Stimulated activated CD8-positive, alpha-beta memory T cell treated with anti-CD3 and anti-CD28 coated beads, Interleukin-15, amount 100 ng/mL, for 48 hours (primary cell): ENCODE results near the gene TMEM107.

Source experiments
- DNase-seq, 2 donors: peaks; one replicate each; pipeline ENCODE4 v3.0.0-alpha.2; 2020; ENCODE audit warnings: low read depth in 2 of 2

The TMEM107 gene

GRCh38 chr17:8162233-8162996 lies 13.8 kb downstream of the TMEM107 start, which contains the start of gene VAMP2:
VAMP2 (minus strand) TSS chr17:8162948; CDS start chr17:8162879, 69 bp downstream.
- DNase-seq: peak; percentile 69 to 73

- DNase-seq: no peak
Observed at GRCh38 chr17:8161289-8162232, 14.6 kb downstream of the TMEM107 start.

- DNase-seq: no peak
Observed at GRCh38 chr17:8160741-8161221, 15.4 kb downstream of the TMEM107 start.

- no peak for DNase-seq
Observed at GRCh38 chr17:8160224-8160577, 16.0 kb downstream of the TMEM107 start.

- no peak for DNase-seq
Observed at GRCh38 chr17:8159459-8160223, 16.5 kb downstream of the TMEM107 start.

- no peak for DNase-seq
Observed at GRCh38 chr17:8159032-8159400, 17.2 kb downstream of the TMEM107 start.

GRCh38 chr17:8158267-8159031 lies 17.7 kb downstream of the TMEM107 start:
- peak; percentile 74 to 76 for DNase-seq

- DNase-seq: peak; percentile 100
Observed at GRCh38 chr17:8156246-8156992, 19.8 kb downstream of the TMEM107 start.

GRCh38 chr17:8155996-8156245 lies 20.3 kb downstream of the TMEM107 start:
- no peak for DNase-seq

- no peak for DNase-seq
Observed at GRCh38 chr17:8155231-8155995, 20.8 kb downstream of the TMEM107 start.

GRCh38 chr17:8154608-8155155 lies 21.5 kb downstream of the TMEM107 start:
- DNase-seq: no peak

GRCh38 chr17:8153957-8154607 lies 22.1 kb downstream of the TMEM107 start:
- DNase-seq: peak; percentile 74 to 84

- DNase-seq: peak in 1 of 2 donors; percentile 55
Observed at GRCh38 chr17:8153525-8153956, 22.6 kb downstream of the TMEM107 start.

GRCh38 chr17:8153031-8153451 lies 23.1 kb downstream of the TMEM107 start:
- no peak for DNase-seq

- DNase-seq: peak; percentile 91 to 92
Observed at GRCh38 chr17:8152112-8152775, 23.9 kb downstream of the TMEM107 start, which contains the start of gene PER1. PER1 (minus strand) TSS chr17:8152404; CDS start chr17:8150706, 1,698 bp downstream.

GRCh38 chr17:8151641-8152111 lies 24.5 kb downstream of the TMEM107 start:
- DNase-seq: no peak

GRCh38 chr17:8151120-8151640 lies 25.0 kb downstream of the TMEM107 start:
- DNase-seq: peak; percentile 82 to 89
